Caco-2 (cell line): ENCODE results near the gene ALDH1A1. TPM values are rescaled to one million over a fixed set of nuclear protein-coding genes. Genes with fewer than 3 reads are reported as not detected.

ENCODE experiments used
- BruUV-seq: library from RNA; stranded (reverse); fragments of 400-500 nt; replicated peaks from 2 replicates; lab custom pipeline; 2021; lab: Mats Ljungman, UMichigan
- CTCF ChIA-PET: fragments of 300-600 bp; sonication (Branson Sonifier 250); formaldehyde crosslinking; loops from one replicate; lab custom pipeline; 2022; ENCODE audit warnings: antibody characterized with exemption; lab: Charles Lee
- POLR2A ChIA-PET: fragments of 300-600 bp; sonication (Branson Sonifier 250); formaldehyde crosslinking; loops from one replicate; lab custom pipeline; 2022; ENCODE audit warnings: antibody characterized with exemption; lab: Charles Lee
- DNase-seq, 2 experiments: peaks; one replicate each; pipeline versions ENCODE4 v3.0.0 to v3.0.0-alpha.2; 2020 to 2022
- H3K27me3 ChIP-seq: replicated peaks from 2 replicates; pipeline ENCODE4 v1.6.0; 2011; ENCODE audit warnings: low read length; ENCODE audit not compliant: control insufficient read depth, insufficient read depth
- H3K36me3 ChIP-seq: 2 replicates; pipeline ENCODE4 v1.5.1; 2011; ENCODE audit warnings: low read length; ENCODE audit not compliant: control insufficient read depth, insufficient read depth
- H3K4me1 ChIP-seq: fragments of 250-450 bp; sonication (Bioruptor Pico); 2 replicates; pipeline ENCODE4 v1.5.1; 2020; ENCODE audit warnings: mild to moderate bottlenecking
- H3K4me3 ChIP-seq: 2 replicates; pipeline ENCODE4 v1.5.1; 2011; ENCODE audit warnings: low read depth, mild to moderate bottlenecking, control low read depth, low read length
- H3K9me3 ChIP-seq: fragments of 250-450 bp; sonication (Bioruptor Pico); 2 replicates; pipeline ENCODE4 v1.5.1; 2020; ENCODE audit warnings: mild to moderate bottlenecking, moderate library complexity
- H3K27ac Mint-ChIP-seq: one replicate; pipeline ENCODE4 v1.8.0; 2022; ENCODE audit warnings: mixed read lengths; ENCODE audit not compliant: unreplicated experiment
- H3K27me3 Mint-ChIP-seq: one replicate; pipeline ENCODE4 v1.8.0; 2022; ENCODE audit warnings: mixed read lengths; ENCODE audit not compliant: insufficient read depth, unreplicated experiment
- H3K36me3 Mint-ChIP-seq: one replicate; pipeline ENCODE4 v1.8.0; 2022; ENCODE audit warnings: mild to moderate bottlenecking, mixed read lengths; ENCODE audit not compliant: insufficient read depth, unreplicated experiment
- H3K4me1 Mint-ChIP-seq: one replicate; pipeline ENCODE4 v1.8.0; 2022; ENCODE audit warnings: low read depth, mixed read lengths; ENCODE audit not compliant: unreplicated experiment
- H3K4me3 Mint-ChIP-seq: one replicate; pipeline ENCODE4 v1.8.0; 2022; ENCODE audit warnings: mild to moderate bottlenecking, moderate library complexity, mixed read lengths; ENCODE audit not compliant: unreplicated experiment
- H3K9me3 Mint-ChIP-seq: one replicate; pipeline ENCODE4 v1.8.0; 2022; ENCODE audit warnings: mixed read lengths; ENCODE audit not compliant: unreplicated experiment
- intact Hi-C: fragments of 100-400 bp; cut with micrococcal nuclease; formaldehyde crosslinking; loops from one replicate; pipeline ENCODE4 v1.10.0; 2022; ENCODE audit not compliant: unreplicated experiment
- total RNA-seq: library from RNA; stranded (reverse); gene quantifications from 2 replicates; pipeline ENCODE4 v1.2.3, GENCODE V29; 2022
- TF ChIP-seq, protein P1 (sequence below), 2 experiments: fragments of 200-600 bp in 1 of 2; IDR thresholded peaks; 1 replicate in 1 of 2; 2 replicates in 1 of 2; pipeline versions ENCODE4 v1.5.1 to v1.8.0; 2011 to 2022; ENCODE audit warnings: antibody characterized with exemption in 1 of 2, control low read depth in 1 of 2, inconsistent platforms in 1 of 2, low read depth in 1 of 2, low read length in 1 of 2, mild to moderate bottlenecking in 1 of 2, moderate library complexity in 1 of 2; ENCODE audit not compliant: insufficient read depth in 1 of 2, severe bottlenecking in 1 of 2, unreplicated experiment in 1 of 2

Gene ALDH1A1
- total RNA-seq, 1 experiment from 2014 or later, result 119 TPM

DNA sequence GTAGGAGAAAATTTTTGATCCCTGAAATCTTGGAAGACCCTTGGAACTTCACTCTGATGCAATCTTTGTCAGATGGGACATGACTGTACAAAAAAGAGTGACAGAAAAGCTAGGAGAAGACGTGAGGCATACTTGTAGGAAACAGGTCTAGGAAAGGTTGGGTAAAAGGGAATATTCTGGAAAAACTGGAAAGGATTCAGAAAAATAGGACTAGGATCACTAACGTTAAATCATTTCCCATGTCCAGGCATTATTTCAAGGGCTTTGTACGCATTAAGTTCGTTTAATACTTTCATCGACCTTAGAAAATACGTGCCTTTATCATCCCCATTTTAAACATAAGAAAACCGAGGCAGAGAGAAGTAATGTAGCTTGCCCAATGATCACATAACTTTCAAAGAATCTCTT is 2.9 kb downstream of the ALDH1A1 start:
- BruUV-seq, result no TSS peak
- TF ChIP-seq, protein P1, sequence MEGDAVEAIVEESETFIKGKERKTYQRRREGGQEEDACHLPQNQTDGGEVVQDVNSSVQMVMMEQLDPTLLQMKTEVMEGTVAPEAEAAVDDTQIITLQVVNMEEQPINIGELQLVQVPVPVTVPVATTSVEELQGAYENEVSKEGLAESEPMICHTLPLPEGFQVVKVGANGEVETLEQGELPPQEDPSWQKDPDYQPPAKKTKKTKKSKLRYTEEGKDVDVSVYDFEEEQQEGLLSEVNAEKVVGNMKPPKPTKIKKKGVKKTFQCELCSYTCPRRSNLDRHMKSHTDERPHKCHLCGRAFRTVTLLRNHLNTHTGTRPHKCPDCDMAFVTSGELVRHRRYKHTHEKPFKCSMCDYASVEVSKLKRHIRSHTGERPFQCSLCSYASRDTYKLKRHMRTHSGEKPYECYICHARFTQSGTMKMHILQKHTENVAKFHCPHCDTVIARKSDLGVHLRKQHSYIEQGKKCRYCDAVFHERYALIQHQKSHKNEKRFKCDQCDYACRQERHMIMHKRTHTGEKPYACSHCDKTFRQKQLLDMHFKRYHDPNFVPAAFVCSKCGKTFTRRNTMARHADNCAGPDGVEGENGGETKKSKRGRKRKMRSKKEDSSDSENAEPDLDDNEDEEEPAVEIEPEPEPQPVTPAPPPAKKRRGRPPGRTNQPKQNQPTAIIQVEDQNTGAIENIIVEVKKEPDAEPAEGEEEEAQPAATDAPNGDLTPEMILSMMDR (IDR thresholded peaks at IDR 0.05; ENCODE audit: insufficient read depth in 1 of 2, low read depth in 1 of 2, low read length in 1 of 2, severe bottlenecking in 1 of 2, unreplicated experiment in 1 of 2), result no peak
- no peaks in the 10 kb centered on the region for H3K4me1 ChIP-seq
- H3K9me3 ChIP-seq, result no peaks in the 10 kb centered on the region
- H3K4me3 Mint-ChIP-seq, result peak overlapping the region; percentile 73
- H3K27me3 ChIP-seq, result no peaks in the 10 kb centered on the region
- H3K4me1 Mint-ChIP-seq, result peaks cover 8% of the 10 kb centered on the region
- no peaks in the 10 kb centered on the region for H3K36me3 Mint-ChIP-seq
- no peak for DNase-seq
- intact Hi-C loops, result loop anchor here (2.0 to 5.0 kb wide), 2 partner anchors 73 to 78 kb away; no protein-coding TSS in a partner anchor
- no peaks in the 10 kb centered on the region for H3K36me3 ChIP-seq
- H3K27ac Mint-ChIP-seq, result peak overlapping the region; percentile 57
- no peak overlapping the region for H3K4me3 ChIP-seq
- ChIA-PET CTCF (no interaction called here), POLR2A (interaction anchor here (0.6 to 0.7 kb wide), 2 partner anchors 37 to 111 kb away, joined by 4 to 5 read pairs; no protein-coding TSS in a partner anchor)
- no peaks in the 10 kb centered on the region for H3K27me3 Mint-ChIP-seq
- no peaks in the 10 kb centered on the region for H3K9me3 Mint-ChIP-seq

DNA sequence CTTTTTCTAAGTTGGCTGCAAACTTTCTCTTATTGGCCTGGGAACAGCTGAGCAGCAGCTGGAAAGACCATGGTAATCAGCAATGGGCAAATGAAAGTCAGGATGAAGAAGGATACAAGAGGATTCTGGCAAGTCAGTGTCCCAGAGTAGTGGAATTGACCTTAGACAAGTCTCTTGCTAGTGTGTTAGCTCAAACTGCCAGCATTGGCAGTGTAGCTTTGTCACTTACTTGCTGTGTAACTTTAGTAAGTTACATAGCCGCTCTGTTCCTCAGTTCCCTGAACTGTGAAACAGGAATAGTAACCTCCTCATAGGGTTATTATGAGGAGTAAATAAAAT is 3.6 kb downstream of the ALDH1A1 start:
- ChIA-PET CTCF (no interaction called here), POLR2A (interaction anchor here (0.6 kb wide), 1 partner anchor 110 kb away, joined by 4 read pairs; no protein-coding TSS in a partner anchor)
- Mint-ChIP-seq H3K36me3 (no peaks in the 10 kb centered on the region), H3K4me1 (peaks cover 8% of the 10 kb centered on the region), H3K27me3 (no peaks in the 10 kb centered on the region), H3K4me3 (peak overlapping the region; percentile 73), H3K27ac (no peak overlapping the region), H3K9me3 (no peaks in the 10 kb centered on the region)
- Histone ChIP-seq H3K9me3 (no peaks in the 10 kb centered on the region), H3K4me3 (no peak overlapping the region), H3K4me1 (no peaks in the 10 kb centered on the region), H3K36me3 (no peaks in the 10 kb centered on the region), H3K27me3 (no peaks in the 10 kb centered on the region)
- intact Hi-C loops, result no loop called here
- TF ChIP-seq, protein P1 (IDR thresholded peaks at IDR 0.05; ENCODE audit: insufficient read depth in 1 of 2, low read depth in 1 of 2, low read length in 1 of 2, severe bottlenecking in 1 of 2, unreplicated experiment in 1 of 2), result no peak
- DNase-seq, result no peak
- no TSS peak for BruUV-seq

DNA sequence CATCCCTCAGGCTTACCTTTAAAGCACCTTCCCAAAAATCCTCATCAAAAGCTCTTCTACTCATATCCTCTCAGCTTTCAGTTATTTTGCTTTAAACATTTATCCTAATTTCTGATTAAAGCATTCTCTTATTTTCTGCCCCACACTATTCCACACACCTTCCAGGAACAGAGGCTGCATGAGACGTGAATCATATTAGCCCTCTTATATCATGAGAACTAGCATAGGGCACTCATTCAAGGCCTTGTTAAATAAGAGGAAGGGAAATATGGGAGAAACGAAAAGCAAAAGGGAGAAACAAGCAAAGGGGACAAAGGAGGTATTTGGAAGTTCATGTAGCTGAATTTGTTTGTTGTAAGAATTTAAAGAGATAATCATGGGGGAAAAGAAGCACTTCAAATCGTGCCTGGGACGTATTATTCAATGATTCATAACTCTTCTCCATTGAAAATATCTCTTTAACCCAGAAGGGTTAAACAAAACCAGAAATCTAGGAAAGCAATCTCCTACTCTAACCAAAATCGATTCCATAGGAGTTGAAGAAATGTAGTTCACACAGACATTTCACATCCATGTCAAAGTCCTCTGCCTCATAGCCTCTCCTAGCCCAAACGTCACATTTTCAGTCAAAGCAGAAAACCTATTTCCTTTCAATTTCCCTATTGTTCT is 4.1 kb downstream of the ALDH1A1 start:
- no peak overlapping the region for H3K4me3 ChIP-seq
- Mint-ChIP-seq H3K27ac (no peak overlapping the region), H3K4me1 (peaks cover 8% of the 10 kb centered on the region)

More for the DNA sequence above, 4.1 kb downstream of the ALDH1A1 start:
- no peaks in the 10 kb centered on the region for H3K4me1 ChIP-seq
- no peaks in the 10 kb centered on the region for H3K27me3 ChIP-seq
- no peaks in the 10 kb centered on the region for H3K36me3 Mint-ChIP-seq
- peak overlapping the region; percentile 50 for H3K4me3 Mint-ChIP-seq
- TF ChIP-seq, protein P1 (IDR thresholded peaks at IDR 0.05; ENCODE audit: insufficient read depth in 1 of 2, low read depth in 1 of 2, low read length in 1 of 2, severe bottlenecking in 1 of 2, unreplicated experiment in 1 of 2), result no peak
- no peaks in the 10 kb centered on the region for H3K9me3 ChIP-seq
- H3K36me3 ChIP-seq, result no peaks in the 10 kb centered on the region
- POLR2A ChIA-PET, result no interaction called here
- H3K27me3 Mint-ChIP-seq, result no peaks in the 10 kb centered on the region
- BruUV-seq, result no TSS peak
- intact Hi-C loops, result no loop called here
- CTCF ChIA-PET, result interaction anchor here (0.9 kb wide), 1 partner anchor 74 kb away, joined by 3 read pairs; no protein-coding TSS in a partner anchor
- H3K9me3 Mint-ChIP-seq, result no peaks in the 10 kb centered on the region
- DNase-seq, result no peak
